Lung microvascular endothelial cell (primary cell): Measurements from ENCODE around the gene MMP28. TPM values are rescaled to one million over a fixed set of nuclear protein-coding genes. Genes with fewer than 3 reads are reported as not detected.

Experiments used
- DNase-seq, 2 donors: peaks; one replicate each; pipeline versions ENCODE4 v3.0.0 to v3.0.0-alpha.2; 2010; ENCODE audit warnings: low read depth in 2 of 2
- total RNA-seq: library from RNA; depleted of rRNA; stranded (reverse); fragments of >200 nt; gene quantifications from 2 replicates; pipeline ENCODE4 v1.2.1, GENCODE V29; 2014

MMP28 gene
- 0.40 and 0.87 TPM in 2 replicates for total RNA-seq

- DNase-seq: peak; percentile 27 to 28
Observed at GRCh38 chr17:35795007-35795870, at the start of gene MMP28. Gene MMP28 (minus strand): TSS chr17:35795641. CDS start chr17:35795377, 264 bp downstream.

GRCh38 chr17:35844547-35844946 is 49.1 kb upstream of the MMP28 start:
- DNase-seq: no peak

- no peak for DNase-seq
Observed at GRCh38 chr17:35843698-35844097, 48.3 kb upstream of the MMP28 start.

- no peak for DNase-seq
Observed at GRCh38 chr17:35842239-35842638, 46.8 kb upstream of the MMP28 start.

- DNase-seq: no peak
Observed at GRCh38 chr17:35841505-35841904, 46.1 kb upstream of the MMP28 start.

- DNase-seq: no peak
Observed at GRCh38 chr17:35841101-35841500, 45.7 kb upstream of the MMP28 start.

- DNase-seq: no peak
Observed at GRCh38 chr17:35825206-35825605, 29.8 kb upstream of the MMP28 start.

- DNase-seq: no peak
Observed at GRCh38 chr17:35821308-35821707, 25.9 kb upstream of the MMP28 start.

GRCh38 chr17:35819455-35819854 is 24.0 kb upstream of the MMP28 start:
- no peak for DNase-seq

GRCh38 chr17:35817196-35817595 is 21.8 kb upstream of the MMP28 start:
- DNase-seq: no peak

- DNase-seq: no peak
Observed at GRCh38 chr17:35816723-35817122, 21.3 kb upstream of the MMP28 start.

- no peak for DNase-seq
Observed at GRCh38 chr17:35812456-35812855, 17.0 kb upstream of the MMP28 start.

- DNase-seq: no peak
Observed at GRCh38 chr17:35811759-35812158, 16.3 kb upstream of the MMP28 start.

- DNase-seq: peak; percentile 38 to 54
Observed at GRCh38 chr17:35809855-35810461, 14.5 kb upstream of the MMP28 start.

- peak; percentile 99 for DNase-seq
Observed at GRCh38 chr17:35808962-35809854, 13.8 kb upstream of the MMP28 start, which contains the start of gene TAF15. Gene TAF15 (plus strand): TSS chr17:35809484. CDS start chr17:35809570, 86 bp downstream.

GRCh38 chr17:35808240-35808961 is 13.0 kb upstream of the MMP28 start:
- no peak for DNase-seq

GRCh38 chr17:35807371-35808144 is 12.1 kb upstream of the MMP28 start:
- DNase-seq: peak in 1 of 2 donors; percentile 21

- peak; percentile 91 for DNase-seq
Observed at GRCh38 chr17:35804658-35805192, 9.3 kb upstream of the MMP28 start.

GRCh38 chr17:35801583-35802224 is 6.3 kb upstream of the MMP28 start:
- DNase-seq: peak; percentile 44 to 97
